Ovary (tissue), 3 donors: ENCODE results near the gene HIRA.

Source experiments
- CTCF ChIP-seq, 3 donors: fragments of 450-650 bp in 2 of 3; fragments of 200-600 bp in 1 of 3; IDR thresholded peaks; one replicate each; pipeline versions ENCODE4 v1.5.1 to v1.8.0; 2016 to 2022; ENCODE audit warnings: antibody characterized with exemption in 3 of 3, mild to moderate bottlenecking in 1 of 3
- EP300 ChIP-seq: sonication (generic); formaldehyde crosslinking; IDR thresholded peaks from one replicate; pipeline ENCODE4 v1.6.1; 2017; ENCODE audit warnings: antibody characterized with exemption
- POLR2A ChIP-seq: fragments of 450-650 bp; IDR thresholded peaks from one replicate; pipeline ENCODE4 v1.6.1; 2017; ENCODE audit warnings: antibody characterized with exemption, mild to moderate bottlenecking, moderate library complexity
- donor health status: DM: no; HTN: no; CAD: no.

GRCh38 chr22:19466848-19467752 lies 35.6 kb upstream of the HIRA start:
- no peak for TF ChIP-seq CTCF (IDR thresholded peaks at IDR 0.05)
- no peak for TF ChIP-seq POLR2A
- no peak for TF ChIP-seq EP300
